ENCODE measurements around the gene ABCB7. TPM values are rescaled to one million over a fixed set of nuclear protein-coding genes. Genes with fewer than 3 reads are reported as not detected.

ABCB7 gene
- total and polyA plus RNA-seq, 3 donors from 2014 or later = 10.1 to 52.3 (median 31.6) TPM

DNA sequence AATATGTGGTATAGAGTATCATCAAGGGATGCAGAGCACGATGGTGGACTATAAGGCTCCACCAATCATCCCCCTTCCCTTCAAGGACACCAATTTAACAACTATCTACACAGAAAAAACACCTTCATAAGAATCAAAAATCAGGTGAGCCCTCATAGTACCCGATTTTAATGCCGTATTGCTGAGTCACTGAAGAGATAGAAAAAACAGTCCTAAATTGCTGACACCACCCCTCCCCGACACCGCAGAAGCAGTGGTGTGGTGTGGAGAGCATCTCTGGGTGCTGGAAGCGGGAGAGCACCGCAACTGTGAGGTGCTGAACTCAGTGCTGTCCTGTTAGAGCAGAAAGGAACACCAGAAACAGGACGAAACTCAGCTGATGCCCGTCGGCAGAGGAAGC lies 49.3 kb downstream of the ABCB7 start:
- TF ChIP-seq, protein P1, sequence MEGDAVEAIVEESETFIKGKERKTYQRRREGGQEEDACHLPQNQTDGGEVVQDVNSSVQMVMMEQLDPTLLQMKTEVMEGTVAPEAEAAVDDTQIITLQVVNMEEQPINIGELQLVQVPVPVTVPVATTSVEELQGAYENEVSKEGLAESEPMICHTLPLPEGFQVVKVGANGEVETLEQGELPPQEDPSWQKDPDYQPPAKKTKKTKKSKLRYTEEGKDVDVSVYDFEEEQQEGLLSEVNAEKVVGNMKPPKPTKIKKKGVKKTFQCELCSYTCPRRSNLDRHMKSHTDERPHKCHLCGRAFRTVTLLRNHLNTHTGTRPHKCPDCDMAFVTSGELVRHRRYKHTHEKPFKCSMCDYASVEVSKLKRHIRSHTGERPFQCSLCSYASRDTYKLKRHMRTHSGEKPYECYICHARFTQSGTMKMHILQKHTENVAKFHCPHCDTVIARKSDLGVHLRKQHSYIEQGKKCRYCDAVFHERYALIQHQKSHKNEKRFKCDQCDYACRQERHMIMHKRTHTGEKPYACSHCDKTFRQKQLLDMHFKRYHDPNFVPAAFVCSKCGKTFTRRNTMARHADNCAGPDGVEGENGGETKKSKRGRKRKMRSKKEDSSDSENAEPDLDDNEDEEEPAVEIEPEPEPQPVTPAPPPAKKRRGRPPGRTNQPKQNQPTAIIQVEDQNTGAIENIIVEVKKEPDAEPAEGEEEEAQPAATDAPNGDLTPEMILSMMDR (IDR thresholded peaks at IDR 0.05) = no peak
- TF ChIP-seq POLR2A (IDR thresholded peaks at IDR 0.05) = no peak
- WGBS, 2 donors = 82 to 88% methylated on average over 5 to 10 of the region's 10 CpGs
- intact Hi-C loops (cut with DNase I; ENCODE audit: low total_unique reads) = no loop called here
- Histone ChIP-seq H3K27me3 (no peaks in the 10 kb centered on the region), H3K9me3 (no peaks in the 10 kb centered on the region), H3K4me1 (no peaks in the 10 kb centered on the region), H3K36me3 (ENCODE audit: low read depth, missing control alignments) (no peaks in the 10 kb centered on the region), H3K27ac (no peak overlapping the region), H3K4me3 (no peak overlapping the region)
- DNase-seq = no peak

DNA sequence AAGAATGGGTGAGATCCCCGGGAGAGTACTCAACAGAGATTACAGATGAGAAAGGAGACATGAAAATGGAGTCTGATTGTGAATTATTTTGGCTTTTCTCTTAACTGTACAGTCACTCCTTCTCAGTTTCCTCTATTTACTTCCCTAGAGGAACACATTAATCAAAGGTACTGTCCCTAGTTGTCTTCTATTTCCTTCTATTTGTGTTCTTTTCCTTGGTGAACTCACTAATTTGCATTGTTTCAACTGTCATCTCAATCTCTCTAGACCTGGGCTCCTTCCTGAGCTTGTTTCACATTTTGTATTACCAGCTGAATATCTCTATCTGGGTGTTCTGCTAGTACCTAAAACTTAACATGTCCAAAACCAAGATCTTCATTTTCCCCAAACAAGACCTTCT lies 59.8 kb downstream of the ABCB7 start:
- H3K27me3 ChIP-seq = no peaks in the 10 kb centered on the region
- no peak overlapping the region for H3K27ac ChIP-seq
- H3K36me3 ChIP-seq (ENCODE audit: low read depth, missing control alignments) = no peaks in the 10 kb centered on the region
- H3K9me3 ChIP-seq = no peaks in the 10 kb centered on the region
- no peak for TF ChIP-seq POLR2A (IDR thresholded peaks at IDR 0.05)
- TF ChIP-seq, protein P1 (IDR thresholded peaks at IDR 0.05) = no peak
- H3K4me3 ChIP-seq = no peak overlapping the region
- 95 to 100% methylated on average over 1 of the region's 1 CpG for WGBS, 2 donors
- no peak for DNase-seq
- no peaks in the 10 kb centered on the region for H3K4me1 ChIP-seq
- intact Hi-C loops (cut with DNase I; ENCODE audit: low total_unique reads) = no loop called here

DNA sequence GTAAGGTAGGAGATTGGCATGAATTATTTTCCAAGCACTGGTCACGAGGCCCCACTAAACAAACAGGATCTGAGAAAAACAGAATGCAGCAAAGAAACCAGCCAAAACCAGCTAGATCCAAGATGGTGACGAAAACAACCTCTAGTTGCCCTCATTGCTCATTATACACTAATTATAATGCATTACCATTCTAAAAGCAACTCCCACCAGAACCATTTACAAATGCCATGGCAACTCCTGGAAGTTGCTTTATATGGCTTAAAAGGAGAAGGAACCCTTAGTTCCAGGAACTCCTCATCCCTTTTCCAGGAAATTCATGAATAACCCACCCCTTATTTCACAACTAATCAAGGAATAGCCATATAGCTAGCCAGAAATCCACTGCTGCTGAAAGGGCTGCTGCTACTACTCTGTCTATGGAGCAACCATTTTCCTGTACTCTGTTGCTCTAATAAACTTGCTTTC lies 69.3 kb downstream of the ABCB7 start:
- H3K36me3 ChIP-seq (ENCODE audit: low read depth, missing control alignments) = no peaks in the 10 kb centered on the region
- no peak for TF ChIP-seq POLR2A (IDR thresholded peaks at IDR 0.05)
- TF ChIP-seq, protein P1 (IDR thresholded peaks at IDR 0.05) = no peak
- intact Hi-C loops (cut with DNase I; ENCODE audit: low total_unique reads) = no loop called here
- no peaks in the 10 kb centered on the region for H3K9me3 ChIP-seq
- H3K27me3 ChIP-seq = no peaks in the 10 kb centered on the region
- H3K27ac ChIP-seq = no peak overlapping the region
- no peak for DNase-seq
- no peaks in the 10 kb centered on the region for H3K4me1 ChIP-seq
- 94% methylated on average over 2 of the region's 2 CpGs for WGBS, 2 donors
- H3K4me3 ChIP-seq = no peak overlapping the region

DNA sequence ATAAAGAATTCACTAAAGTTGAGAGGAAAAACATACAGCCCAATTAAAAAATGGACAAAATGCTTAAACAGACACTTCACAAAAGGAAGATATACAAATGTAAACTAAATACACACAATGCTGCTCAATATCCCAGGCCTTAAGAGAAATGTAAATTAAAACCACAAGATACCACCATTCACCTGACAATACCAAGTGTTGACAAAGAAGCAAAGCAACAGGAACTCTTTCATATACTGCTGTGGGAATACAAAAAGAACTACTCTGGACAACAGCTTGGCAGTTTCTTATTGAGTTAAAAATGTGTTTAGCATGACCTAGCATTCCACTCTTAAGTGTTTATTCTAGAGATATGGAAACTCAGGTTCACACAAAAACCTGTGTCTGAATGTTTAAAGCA lies 71.3 kb downstream of the ABCB7 start:
- Histone ChIP-seq H3K9me3 (no peaks in the 10 kb centered on the region), H3K36me3 (ENCODE audit: low read depth, missing control alignments) (no peaks in the 10 kb centered on the region), H3K4me3 (no peak overlapping the region), H3K27me3 (no peaks in the 10 kb centered on the region), H3K27ac (no peak overlapping the region), H3K4me1 (no peaks in the 10 kb centered on the region)
- no peak for TF ChIP-seq POLR2A (IDR thresholded peaks at IDR 0.05)
- TF ChIP-seq, protein P1 (IDR thresholded peaks at IDR 0.05) = no peak
- intact Hi-C loops (cut with DNase I; ENCODE audit: low total_unique reads) = no loop called here
- DNase-seq = no peak

DNA sequence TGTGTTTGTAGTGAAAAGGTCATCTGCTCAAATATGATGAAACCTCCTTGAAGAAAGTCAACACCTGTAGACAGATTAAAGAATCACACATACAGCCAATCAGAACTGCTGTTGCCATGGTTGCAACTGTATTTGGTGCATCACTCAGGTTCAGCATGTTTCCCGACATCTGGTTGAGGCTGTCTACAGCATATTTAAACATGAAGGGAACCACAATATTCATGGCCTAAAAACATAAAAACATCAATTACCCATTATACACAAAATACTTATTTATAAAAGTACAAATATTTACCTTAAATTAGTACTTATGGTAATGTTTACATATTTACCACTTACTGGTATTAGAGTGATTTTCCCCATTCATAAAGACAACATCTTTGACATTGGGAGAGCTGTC lies 79.7 kb downstream of the ABCB7 start:
- Histone ChIP-seq H3K27ac (no peak overlapping the region), H3K4me3 (no peak overlapping the region), H3K27me3 (no peaks in the 10 kb centered on the region), H3K4me1 (no peaks in the 10 kb centered on the region), H3K36me3 (ENCODE audit: low read depth, missing control alignments) (no peaks in the 10 kb centered on the region), H3K9me3 (no peaks in the 10 kb centered on the region)
- WGBS, 2 donors = 80 to 95% methylated on average over 1 of the region's 1 CpG
- TF ChIP-seq, protein P1 (IDR thresholded peaks at IDR 0.05) = no peak
- no peak for TF ChIP-seq POLR2A (IDR thresholded peaks at IDR 0.05)
- intact Hi-C loops (cut with DNase I; ENCODE audit: low total_unique reads) = no loop called here
- no peak for DNase-seq

All from testis (tissue), 3 donors.